HCEC 1CT (cell line): ENCODE results near the gene RNU7-1.
A peak's percentile ranks its signal among the peaks of the same experiment; 100 is the strongest.

ENCODE experiments used
- DNase-seq: peaks from one replicate; pipeline ENCODE4 v3.0.0-alpha.2; 2017

The RNU7-1 gene

GRCh38 chr12:6954316-6955107, 10.9 kb downstream of the RNU7-1 start:
- no peak for DNase-seq

DNA sequence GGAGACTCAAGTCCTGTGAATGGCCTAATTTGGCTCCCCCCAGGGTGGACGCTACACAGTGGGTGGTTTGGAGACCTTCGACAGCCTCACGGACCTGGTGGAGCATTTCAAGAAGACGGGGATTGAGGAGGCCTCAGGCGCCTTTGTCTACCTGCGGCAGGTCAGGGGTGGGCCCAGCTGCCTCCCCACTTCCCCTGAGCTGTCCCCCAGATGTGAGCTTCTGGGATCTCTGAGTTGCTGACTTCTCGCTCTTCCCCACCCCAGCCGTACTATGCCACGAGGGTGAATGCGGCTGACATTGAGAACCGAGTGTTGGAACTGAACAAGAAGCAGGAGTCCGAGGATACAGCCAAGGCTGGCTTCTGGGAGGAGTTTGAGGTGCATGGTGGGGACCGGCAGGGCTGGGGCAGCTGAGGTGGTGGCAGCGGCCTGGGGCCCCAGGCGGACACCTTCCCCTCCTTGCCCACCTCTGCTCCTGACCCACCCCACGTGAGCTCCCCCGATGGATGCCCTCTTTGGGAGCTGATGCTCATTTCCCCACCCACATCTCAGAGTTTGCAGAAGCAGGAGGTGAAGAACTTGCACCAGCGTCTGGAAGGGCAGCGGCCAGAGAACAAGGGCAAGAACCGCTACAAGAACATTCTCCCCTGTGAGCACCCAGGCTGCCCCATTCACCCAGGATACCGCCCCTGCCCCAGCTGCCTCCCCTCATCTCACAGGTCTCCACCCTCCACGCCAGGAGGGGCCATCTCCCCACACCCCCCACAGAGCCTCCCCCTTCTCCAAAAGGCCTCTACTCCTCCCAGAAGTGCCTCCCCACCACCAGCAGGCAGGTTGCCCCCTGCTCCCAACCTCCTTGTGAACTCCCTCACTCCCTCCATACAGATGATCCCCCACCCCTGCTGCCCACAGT, 11.7 kb downstream of the RNU7-1 start:
- DNase-seq = no peak

DNA sequence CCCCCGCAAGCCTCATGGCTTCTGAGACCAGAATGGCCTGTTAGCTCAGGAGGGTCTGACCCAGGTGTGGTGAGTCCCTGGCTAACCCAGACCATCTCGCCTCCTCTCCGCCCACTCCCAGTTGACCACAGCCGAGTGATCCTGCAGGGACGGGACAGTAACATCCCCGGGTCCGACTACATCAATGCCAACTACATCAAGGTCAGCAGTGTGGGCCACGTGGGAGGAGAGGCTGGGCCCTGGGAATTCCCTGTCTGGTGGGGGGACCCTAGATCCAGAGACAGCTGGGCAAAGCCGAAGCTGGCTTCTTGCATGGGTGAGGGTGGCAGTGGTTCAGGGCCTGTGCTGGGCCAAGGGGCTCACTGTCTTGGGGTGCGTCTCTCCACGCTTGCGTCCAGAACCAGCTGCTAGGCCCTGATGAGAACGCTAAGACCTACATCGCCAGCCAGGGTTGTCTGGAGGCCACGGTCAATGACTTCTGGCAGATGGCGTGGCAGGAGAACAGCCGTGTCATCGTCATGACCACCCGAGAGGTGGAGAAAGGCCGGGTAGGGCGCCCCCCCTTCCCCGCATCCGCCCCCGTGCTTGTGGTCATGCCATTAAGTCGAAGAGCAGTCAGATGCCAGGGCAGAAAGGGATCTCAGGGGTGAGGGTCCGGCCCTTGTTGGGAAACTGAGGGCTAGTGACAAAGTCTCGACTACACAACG, 12.6 kb downstream of the RNU7-1 start:
- no peak for DNase-seq

- no peak for DNase-seq
Observed at GRCh38 chr12:6957151-6957701, 13.6 kb downstream of the RNU7-1 start.

DNA sequence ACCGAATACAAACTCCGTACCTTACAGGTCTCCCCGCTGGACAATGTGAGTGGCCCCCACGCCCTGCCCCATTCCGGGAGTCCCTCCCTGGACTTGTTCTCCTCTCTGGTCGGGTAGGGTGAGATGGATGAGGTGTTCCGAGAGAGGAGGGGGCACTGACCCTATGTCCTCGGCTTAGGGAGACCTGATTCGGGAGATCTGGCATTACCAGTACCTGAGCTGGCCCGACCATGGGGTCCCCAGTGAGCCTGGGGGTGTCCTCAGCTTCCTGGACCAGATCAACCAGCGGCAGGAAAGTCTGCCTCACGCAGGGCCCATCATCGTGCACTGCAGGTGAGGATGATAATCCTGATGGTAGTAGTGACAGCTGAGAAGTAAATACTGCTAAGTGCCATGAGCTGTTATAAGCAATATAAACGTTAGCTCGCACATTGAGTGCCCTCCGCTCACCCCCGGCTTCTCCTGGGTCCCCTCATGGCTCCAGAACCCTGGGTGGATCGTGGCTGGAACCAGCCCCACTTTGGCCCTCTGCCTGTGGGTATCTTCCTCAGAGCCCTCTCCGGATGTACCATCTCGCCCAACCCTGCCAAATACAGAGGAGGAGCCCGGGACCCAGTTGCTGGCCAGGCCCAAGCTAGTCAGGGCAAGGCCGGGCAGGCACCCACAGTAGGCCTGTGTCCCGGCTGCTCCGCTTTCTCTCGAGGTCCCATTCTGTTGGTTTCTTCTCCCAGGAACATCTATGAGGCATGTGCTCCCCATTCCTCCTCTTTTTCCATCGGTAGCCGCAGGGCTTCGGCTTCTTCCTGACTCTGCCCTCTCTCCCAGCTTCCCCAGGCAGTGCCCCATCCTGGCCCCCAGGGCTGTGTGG, 14.4 kb downstream of the RNU7-1 start:
- no peak for DNase-seq

- DNase-seq = no peak
Observed at GRCh38 chr12:6958609-6959057, 15.0 kb downstream of the RNU7-1 start.

GRCh38 chr12:6959058-6959804, 15.6 kb downstream of the RNU7-1 start:
- no peak for DNase-seq

- no peak for DNase-seq
Observed at GRCh38 chr12:6959805-6960592, 16.4 kb downstream of the RNU7-1 start.

GRCh38 chr12:6960593-6961277, 17.1 kb downstream of the RNU7-1 start:
- peak; percentile 40 for DNase-seq

DNA sequence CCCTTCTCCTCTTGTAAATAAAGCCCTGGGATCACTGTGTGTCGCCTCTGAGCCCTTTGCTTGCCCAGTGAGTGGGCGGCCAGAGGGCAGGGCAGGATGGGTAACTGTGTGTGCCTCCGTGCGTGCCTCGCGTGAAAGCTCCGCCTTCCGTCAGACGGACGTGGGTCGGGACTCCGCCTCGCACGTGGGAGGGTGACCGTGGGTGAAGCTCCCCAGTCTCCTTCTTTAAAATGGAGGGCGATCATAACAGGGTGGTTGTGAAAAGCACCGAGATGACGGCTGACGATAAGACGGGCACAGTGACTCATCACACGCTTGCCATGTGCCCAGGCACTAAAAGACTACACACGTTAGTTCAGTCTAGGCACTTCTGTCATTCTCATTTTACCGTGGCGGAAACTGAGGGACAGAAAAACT, 17.7 kb downstream of the RNU7-1 start:
- DNase-seq = peak; percentile 30

GRCh38 chr12:6961695-6962284, 18.2 kb downstream of the RNU7-1 start:
- peak; percentile 63 for DNase-seq

DNA sequence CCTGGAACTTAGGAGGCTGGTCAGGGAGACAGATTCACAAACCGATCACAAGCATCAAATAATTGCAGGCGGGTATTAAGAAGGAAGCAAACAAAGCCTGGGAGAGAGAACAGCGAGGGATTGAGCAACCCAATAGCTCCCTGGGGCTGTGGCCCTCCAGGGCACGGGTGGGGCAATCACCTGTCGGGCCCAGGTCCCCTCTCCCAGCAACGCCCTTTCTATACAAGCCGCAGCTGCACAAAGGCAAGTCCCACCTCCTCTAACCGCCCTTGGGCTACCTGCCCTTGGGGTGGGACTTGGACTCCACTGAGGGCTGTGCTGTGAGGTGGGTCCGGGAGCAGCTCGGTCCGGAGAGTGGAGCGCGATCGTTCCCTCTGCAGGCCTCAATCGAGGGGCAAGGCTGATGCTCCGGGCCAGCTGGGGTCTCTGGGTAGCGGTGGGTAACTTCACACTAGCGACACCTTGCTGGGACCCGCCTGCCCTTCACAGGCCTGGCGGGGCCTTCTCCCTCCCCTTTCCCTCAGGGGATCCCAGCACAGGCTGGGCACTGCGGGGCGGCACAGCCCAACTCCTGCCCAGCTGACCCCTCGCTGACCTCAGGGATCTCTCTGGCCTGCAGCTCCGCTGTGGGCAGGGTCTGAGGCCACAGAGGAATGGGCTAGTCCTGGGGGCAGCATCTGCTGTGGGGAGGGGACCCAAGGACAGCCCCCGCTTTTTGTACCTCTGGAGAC, 18.8 kb downstream of the RNU7-1 start:
- DNase-seq = no peak

GRCh38 chr12:6963016-6963731, 19.6 kb downstream of the RNU7-1 start:
- no peak for DNase-seq

- no peak for DNase-seq
Observed at GRCh38 chr12:6963791-6964413, 20.3 kb downstream of the RNU7-1 start.

- DNase-seq = no peak
Observed at GRCh38 chr12:6964605-6965025, 21.0 kb downstream of the RNU7-1 start.

DNA sequence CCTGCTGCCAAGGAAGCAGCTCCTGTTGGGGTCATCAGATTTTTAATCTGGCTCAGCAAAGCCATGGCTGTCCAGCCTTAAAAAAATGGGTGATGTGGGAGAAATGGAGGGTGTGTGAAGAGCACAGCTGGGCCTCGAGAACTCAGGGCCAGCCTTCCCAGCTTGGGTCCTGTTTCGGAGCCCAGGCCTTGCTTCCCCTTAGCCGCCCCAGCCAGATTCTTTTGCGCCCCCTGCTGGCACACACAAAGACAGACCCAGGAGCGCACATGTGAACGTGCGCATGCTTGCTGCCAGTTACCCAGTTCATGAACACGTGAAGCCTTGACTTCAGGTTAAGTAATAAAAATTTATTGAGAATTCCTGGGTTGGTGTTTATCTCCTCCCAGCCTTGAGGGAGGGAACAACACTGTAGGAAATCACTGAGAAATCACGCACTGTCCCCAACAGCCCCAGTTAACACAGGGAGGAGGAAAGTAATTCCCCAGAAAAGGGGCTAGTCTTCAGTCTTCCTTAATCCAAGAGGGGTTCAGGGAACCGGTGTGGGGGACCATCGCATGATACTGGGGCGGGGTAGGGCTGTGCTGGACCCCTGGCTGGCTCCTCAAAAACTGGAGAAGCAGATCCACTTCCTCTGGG, 21.5 kb downstream of the RNU7-1 start:
- DNase-seq = peak; percentile 68

DNA sequence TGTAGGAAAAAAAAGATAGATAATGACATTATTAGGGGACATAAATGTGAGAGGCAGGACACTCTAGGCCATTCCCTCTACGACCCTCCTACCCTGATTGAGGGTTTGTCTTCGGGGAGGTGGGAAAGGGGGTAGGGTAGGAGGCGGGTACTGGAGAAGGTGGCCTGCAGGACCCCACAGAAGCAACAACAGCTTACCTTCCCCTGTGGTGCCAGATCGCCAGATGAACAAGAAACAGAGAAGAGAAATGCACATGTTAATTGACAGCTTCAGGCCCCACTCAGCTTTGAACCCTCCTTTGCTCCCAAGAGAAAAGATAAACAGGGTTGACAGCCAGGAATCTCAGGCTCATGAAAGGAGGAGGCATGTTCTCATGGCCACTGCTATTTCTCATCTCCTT, 22.1 kb downstream of the RNU7-1 start:
- no peak for DNase-seq
